GM13977 (cell line): ENCODE data around the gene RELN.

Source experiments
- DNase-seq: peaks from one replicate; pipeline ENCODE4 v3.0.0; 2012; ENCODE audit warnings: low spot score
- in situ Hi-C: fragments of 300-500 bp; cut with MboI; formaldehyde crosslinking; loops from one replicate; pipeline ENCODE4 v1.12.0; 2022; ENCODE audit warnings: low sequenced_read_pairs, low pct_unique_long_range_greater_than_20kb, mixed read lengths, inconsistent platforms; ENCODE audit not compliant: unreplicated experiment
- TF ChIP-seq, protein P1 (sequence below): IDR thresholded peaks from 2 replicates; pipeline ENCODE4 v1.5.1; 2012; ENCODE audit warnings: mild to moderate bottlenecking, control low read depth; ENCODE audit not compliant: insufficient read depth; ENCODE audit errors: extremely low read depth, missing control alignments

RELN gene

GRCh38 chr7:103649052-103649451 is 340.4 kb downstream of the RELN start:
- no peak for DNase-seq
- TF ChIP-seq, protein P1, sequence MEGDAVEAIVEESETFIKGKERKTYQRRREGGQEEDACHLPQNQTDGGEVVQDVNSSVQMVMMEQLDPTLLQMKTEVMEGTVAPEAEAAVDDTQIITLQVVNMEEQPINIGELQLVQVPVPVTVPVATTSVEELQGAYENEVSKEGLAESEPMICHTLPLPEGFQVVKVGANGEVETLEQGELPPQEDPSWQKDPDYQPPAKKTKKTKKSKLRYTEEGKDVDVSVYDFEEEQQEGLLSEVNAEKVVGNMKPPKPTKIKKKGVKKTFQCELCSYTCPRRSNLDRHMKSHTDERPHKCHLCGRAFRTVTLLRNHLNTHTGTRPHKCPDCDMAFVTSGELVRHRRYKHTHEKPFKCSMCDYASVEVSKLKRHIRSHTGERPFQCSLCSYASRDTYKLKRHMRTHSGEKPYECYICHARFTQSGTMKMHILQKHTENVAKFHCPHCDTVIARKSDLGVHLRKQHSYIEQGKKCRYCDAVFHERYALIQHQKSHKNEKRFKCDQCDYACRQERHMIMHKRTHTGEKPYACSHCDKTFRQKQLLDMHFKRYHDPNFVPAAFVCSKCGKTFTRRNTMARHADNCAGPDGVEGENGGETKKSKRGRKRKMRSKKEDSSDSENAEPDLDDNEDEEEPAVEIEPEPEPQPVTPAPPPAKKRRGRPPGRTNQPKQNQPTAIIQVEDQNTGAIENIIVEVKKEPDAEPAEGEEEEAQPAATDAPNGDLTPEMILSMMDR, result no peak
- in situ Hi-C loops, result no loop called here

- TF ChIP-seq, protein P1, result no peak
- DNase-seq, result no peak
- in situ Hi-C loops, result no loop called here
These were observed 341.3 kb downstream of the RELN start for GRCh38 chr7:103648135-103648534.

DNA sequence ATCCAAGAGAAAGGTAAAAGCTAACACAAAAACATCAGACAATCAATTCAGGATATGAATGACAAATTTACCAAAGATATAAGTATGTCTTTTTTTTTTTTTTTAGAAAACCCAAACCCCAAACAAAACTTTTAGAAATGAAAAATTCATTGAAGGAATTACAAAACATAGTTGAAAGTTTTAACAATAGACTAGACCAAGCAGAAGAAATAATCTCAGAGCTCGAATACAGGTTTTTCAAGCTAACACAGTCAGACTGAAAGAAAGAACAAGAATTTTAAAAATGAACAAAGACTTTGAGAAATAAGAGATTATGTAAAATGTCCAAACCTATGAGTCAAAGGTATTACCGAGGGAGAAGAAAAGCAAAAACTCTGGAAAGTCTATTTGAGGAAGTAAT is 345.1 kb downstream of the RELN start:
- DNase-seq, result no peak
- TF ChIP-seq, protein P1, result no peak
- in situ Hi-C loops, result no loop called here

GRCh38 chr7:103640031-103640779 is 349.3 kb downstream of the RELN start:
- in situ Hi-C loops, result no loop called here
- TF ChIP-seq, protein P1, result no peak
- DNase-seq, result no peak

DNA sequence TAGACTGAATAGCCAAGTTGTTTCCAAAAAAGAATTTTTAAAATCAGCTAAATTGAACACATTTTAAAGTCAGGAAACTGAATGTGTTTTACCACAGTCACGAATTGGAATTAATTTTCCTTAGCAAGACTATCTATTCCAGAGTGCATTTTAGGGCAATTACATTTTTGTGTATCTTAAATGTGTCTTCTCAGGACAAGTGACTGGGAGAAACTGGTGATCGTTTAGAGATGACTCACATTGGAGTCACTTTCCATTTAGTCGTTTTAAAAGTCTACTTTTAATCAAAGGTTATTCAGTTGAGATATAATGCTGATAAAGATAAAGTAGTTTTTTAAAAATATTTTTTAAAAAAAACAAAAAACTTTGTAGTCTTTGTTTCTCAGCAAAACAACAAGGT is 351.7 kb downstream of the RELN start:
- in situ Hi-C loops, result no loop called here
- DNase-seq, result no peak
- TF ChIP-seq, protein P1, result no peak

DNA sequence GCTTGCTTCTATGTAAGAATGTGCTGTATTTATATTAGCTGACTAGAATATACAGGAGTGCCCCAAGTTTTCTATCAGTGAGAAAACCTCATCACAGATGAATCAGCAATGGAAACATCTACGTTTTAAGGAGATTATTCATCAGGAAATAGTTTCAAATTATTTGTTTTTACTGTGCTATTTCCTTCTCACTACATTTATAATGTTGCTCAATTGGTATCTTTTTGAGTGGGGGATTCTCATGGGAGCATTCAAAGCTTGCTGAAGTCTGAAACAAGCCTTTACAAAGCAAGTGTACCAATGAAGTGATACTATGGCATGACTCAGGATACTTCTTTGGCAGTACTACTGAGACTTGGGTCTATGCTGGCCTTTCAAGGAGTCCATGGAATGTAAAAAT is 352.4 kb downstream of the RELN start:
- TF ChIP-seq, protein P1, result no peak
- in situ Hi-C loops, result no loop called here
- DNase-seq, result no peak

DNA sequence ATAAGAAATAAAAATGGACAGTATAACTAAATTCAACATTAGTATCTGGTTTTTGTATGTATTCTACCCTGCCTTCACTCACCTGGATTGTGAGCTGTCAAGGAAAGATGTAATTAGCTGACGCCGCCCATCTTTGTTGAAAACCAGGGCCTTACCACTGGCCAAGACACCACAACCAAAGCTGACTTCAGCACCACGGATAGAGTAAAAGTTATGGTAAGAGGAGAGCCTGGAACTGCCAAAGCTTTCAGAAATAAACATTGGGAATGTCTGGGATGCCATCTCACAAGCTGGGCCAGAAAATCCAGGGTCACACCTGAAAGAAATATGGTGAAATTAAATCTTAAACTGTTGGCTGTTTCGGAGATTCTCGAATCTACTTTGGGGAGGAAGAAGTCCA is 353.3 kb downstream of the RELN start:
- TF ChIP-seq, protein P1, result no peak
- in situ Hi-C loops, result no loop called here

More for the DNA sequence above, 353.3 kb downstream of the RELN start:
- no peak for DNase-seq
